ENCODE measurements around the gene PDE1C.

PDE1C gene

DNA sequence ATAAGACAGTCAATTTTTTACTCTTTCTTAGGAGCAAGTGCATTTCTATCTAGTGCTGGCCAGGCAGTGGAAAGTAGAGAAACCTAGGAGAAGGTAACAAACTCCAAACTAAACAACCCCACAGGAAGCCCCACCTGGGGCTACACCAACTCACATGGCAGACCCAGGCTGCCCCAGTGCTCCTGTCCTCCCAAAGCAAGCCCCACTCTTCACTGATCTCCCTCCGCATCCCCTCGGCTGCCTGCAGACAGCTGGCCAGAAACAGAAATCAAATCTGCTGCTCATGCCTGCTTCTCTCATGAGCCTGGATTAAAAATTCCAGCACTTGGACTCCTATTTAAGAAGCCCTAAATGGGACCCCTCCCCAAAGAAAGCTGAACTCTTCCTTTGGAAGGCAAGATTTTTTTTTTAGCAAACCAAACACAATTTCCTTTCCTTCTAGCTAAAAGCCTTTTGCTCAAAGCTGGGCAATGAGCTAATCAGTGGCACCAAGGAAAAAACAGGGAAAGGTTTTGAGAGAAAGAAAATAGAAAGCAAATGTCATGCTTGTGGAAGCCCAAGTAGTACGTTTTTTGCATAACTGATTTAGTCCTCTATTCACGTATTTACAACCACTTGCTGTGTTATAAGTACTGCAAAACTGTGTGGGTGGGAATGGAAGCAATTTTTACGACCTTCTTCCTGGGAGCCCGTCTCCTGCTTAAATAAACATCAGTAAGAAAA lies 10.8 kb downstream of the PDE1C start:
- Histone ChIP-seq H3K4me3 (ENCODE audit: low read length) (peak overlapping the region; percentile 72), H3K36me3 (ENCODE audit: control insufficient read depth, insufficient read depth, low read length, severe bottlenecking) (no peaks in the 10 kb centered on the region), H3K9ac (ENCODE audit: low read length) (peak overlapping the region; percentile 76), H3K9me3 (ENCODE audit: control insufficient read depth, low read length) (no peaks in the 10 kb centered on the region), H3K4me1 (ENCODE audit: control insufficient read depth, insufficient read depth, low read length) (peaks cover 46% of the 10 kb centered on the region), H3K27me3 (replicated peaks; ENCODE audit: control insufficient read depth, insufficient read depth, low read length) (no peaks in the 10 kb centered on the region)
- peak; percentile 66 for DNase-seq (ENCODE audit: low read depth)

DNA sequence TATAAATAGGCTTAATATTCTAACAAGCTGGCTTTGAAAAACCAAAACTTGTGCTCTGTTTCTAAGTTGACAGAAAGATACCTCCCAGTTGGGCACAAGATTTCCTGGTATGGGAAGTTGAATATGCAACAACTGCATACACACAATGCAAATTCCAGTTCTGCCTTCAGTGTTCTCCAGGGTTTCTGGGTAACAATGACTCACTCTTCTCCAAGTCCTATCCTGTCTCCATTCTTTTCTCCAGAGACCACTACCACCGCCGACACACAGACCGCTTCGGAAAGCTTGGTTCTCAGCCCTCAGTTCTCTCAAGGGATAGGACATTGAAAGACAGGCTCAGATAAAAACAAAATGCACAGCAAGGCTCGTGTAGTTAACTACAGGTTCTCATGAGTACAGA lies 12.2 kb downstream of the PDE1C start:
- H3K9me3 ChIP-seq (ENCODE audit: control insufficient read depth, low read length): no peaks in the 10 kb centered on the region
- DNase-seq (ENCODE audit: low read depth): no peak
- peak overlapping the region; percentile 43 for H3K9ac ChIP-seq (ENCODE audit: low read length)
- peaks cover 46% of the 10 kb centered on the region for H3K4me1 ChIP-seq (ENCODE audit: control insufficient read depth, insufficient read depth, low read length)
- no peaks in the 10 kb centered on the region for H3K36me3 ChIP-seq (ENCODE audit: control insufficient read depth, insufficient read depth, low read length, severe bottlenecking)
- H3K27me3 ChIP-seq (replicated peaks; ENCODE audit: control insufficient read depth, insufficient read depth, low read length): no peaks in the 10 kb centered on the region
- H3K4me3 ChIP-seq (ENCODE audit: low read length): peak overlapping the region; percentile 59

GRCh38 chr7:32056767-32057166 lies 13.4 kb downstream of the PDE1C start:
- Histone ChIP-seq H3K9ac (ENCODE audit: low read length) (no peak overlapping the region), H3K4me1 (ENCODE audit: control insufficient read depth, insufficient read depth, low read length) (peaks cover 41% of the 10 kb centered on the region), H3K9me3 (ENCODE audit: control insufficient read depth, low read length) (no peaks in the 10 kb centered on the region), H3K36me3 (ENCODE audit: control insufficient read depth, insufficient read depth, low read length, severe bottlenecking) (no peaks in the 10 kb centered on the region), H3K4me3 (ENCODE audit: low read length) (no peak overlapping the region), H3K27me3 (replicated peaks; ENCODE audit: control insufficient read depth, insufficient read depth, low read length) (no peaks in the 10 kb centered on the region)
- DNase-seq (ENCODE audit: low read depth): no peak

GRCh38 chr7:32053204-32053603 lies 17.0 kb downstream of the PDE1C start:
- H3K4me1 ChIP-seq (ENCODE audit: control insufficient read depth, insufficient read depth, low read length): peaks cover 12% of the 10 kb centered on the region
- H3K9me3 ChIP-seq (ENCODE audit: control insufficient read depth, low read length): no peaks in the 10 kb centered on the region
- DNase-seq (ENCODE audit: low read depth): no peak

GRCh38 chr7:32051128-32051527 lies 19.1 kb downstream of the PDE1C start:
- H3K9ac ChIP-seq (ENCODE audit: low read length): no peak overlapping the region

More at GRCh38 chr7:32053204-32053603, 17.0 kb downstream of the PDE1C start:
- no peaks in the 10 kb centered on the region for H3K27me3 ChIP-seq (replicated peaks; ENCODE audit: control insufficient read depth, insufficient read depth, low read length)
- no peak overlapping the region for H3K4me3 ChIP-seq (ENCODE audit: low read length)
- H3K9ac ChIP-seq (ENCODE audit: low read length): no peak overlapping the region
- H3K36me3 ChIP-seq (ENCODE audit: control insufficient read depth, insufficient read depth, low read length, severe bottlenecking): peaks cover 18% of the 10 kb centered on the region

GRCh38 chr7:32049599-32049998 lies 20.6 kb downstream of the PDE1C start:
- Histone ChIP-seq H3K27me3 (replicated peaks; ENCODE audit: control insufficient read depth, insufficient read depth, low read length) (no peaks in the 10 kb centered on the region), H3K9me3 (ENCODE audit: control insufficient read depth, low read length) (no peaks in the 10 kb centered on the region), H3K4me1 (ENCODE audit: control insufficient read depth, insufficient read depth, low read length) (no peaks in the 10 kb centered on the region), H3K36me3 (ENCODE audit: control insufficient read depth, insufficient read depth, low read length, severe bottlenecking) (peaks cover 24% of the 10 kb centered on the region), H3K9ac (ENCODE audit: low read length) (no peak overlapping the region), H3K4me3 (ENCODE audit: low read length) (no peak overlapping the region)
- no peak for DNase-seq (ENCODE audit: low read depth)

More at GRCh38 chr7:32051128-32051527, 19.1 kb downstream of the PDE1C start:
- Histone ChIP-seq H3K4me1 (ENCODE audit: control insufficient read depth, insufficient read depth, low read length) (no peaks in the 10 kb centered on the region), H3K27me3 (replicated peaks; ENCODE audit: control insufficient read depth, insufficient read depth, low read length) (no peaks in the 10 kb centered on the region), H3K9me3 (ENCODE audit: control insufficient read depth, low read length) (no peaks in the 10 kb centered on the region), H3K36me3 (ENCODE audit: control insufficient read depth, insufficient read depth, low read length, severe bottlenecking) (peaks cover 24% of the 10 kb centered on the region), H3K4me3 (ENCODE audit: low read length) (no peak overlapping the region)
- no peak for DNase-seq (ENCODE audit: low read depth)

DNA sequence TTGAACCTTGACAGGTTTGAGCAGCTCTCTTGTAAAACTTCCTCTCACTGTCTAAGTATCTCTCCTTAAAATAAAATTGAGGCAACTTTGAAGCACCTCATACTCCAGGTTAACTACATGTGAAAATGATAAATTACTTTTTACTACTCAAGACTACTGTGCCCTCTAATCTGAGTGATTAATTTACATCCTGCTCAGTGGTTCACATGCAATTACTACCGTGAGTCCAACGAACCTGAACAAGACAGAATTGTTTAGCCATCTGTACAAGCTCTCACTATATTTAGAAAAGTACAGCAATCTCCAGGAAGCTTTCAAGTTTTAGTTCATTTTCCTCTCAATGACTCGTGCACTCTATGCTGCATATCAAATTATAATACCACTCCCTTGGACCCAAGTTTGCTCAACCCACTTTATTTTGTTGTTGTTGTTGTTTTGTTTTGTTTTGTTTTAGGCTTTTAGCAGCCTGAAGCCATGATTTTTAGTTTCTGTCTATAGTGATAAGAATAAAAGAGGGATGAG lies 21.2 kb downstream of the PDE1C start:
- no peaks in the 10 kb centered on the region for H3K4me1 ChIP-seq (ENCODE audit: control insufficient read depth, insufficient read depth, low read length)
- no peaks in the 10 kb centered on the region for H3K27me3 ChIP-seq (replicated peaks; ENCODE audit: control insufficient read depth, insufficient read depth, low read length)
- peak; percentile 40 for DNase-seq (ENCODE audit: low read depth)
- H3K4me3 ChIP-seq (ENCODE audit: low read length): no peak overlapping the region
- H3K36me3 ChIP-seq (ENCODE audit: control insufficient read depth, insufficient read depth, low read length, severe bottlenecking): peaks cover 24% of the 10 kb centered on the region
- H3K9me3 ChIP-seq (ENCODE audit: control insufficient read depth, low read length): no peaks in the 10 kb centered on the region
- no peak overlapping the region for H3K9ac ChIP-seq (ENCODE audit: low read length)

DNA sequence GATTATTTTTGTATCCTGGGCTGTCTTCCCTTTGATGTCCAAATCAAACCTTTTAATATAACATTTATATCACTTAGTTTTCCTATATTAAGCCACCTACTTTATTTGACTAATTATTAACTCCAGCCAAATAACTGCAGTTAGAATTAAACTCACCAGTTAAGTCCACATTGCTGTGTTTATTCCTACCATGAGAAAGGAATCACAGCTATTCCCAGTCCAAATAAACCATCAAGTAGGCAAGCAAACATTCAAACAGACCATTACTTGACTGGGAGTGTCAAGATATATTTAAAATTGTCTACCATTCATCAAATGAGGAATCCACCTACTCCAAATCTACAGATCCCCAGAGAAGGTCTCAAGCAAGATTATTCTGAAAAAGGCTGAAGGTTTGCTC lies 22.4 kb downstream of the PDE1C start:
- no peak overlapping the region for H3K4me3 ChIP-seq (ENCODE audit: low read length)
- H3K36me3 ChIP-seq (ENCODE audit: control insufficient read depth, insufficient read depth, low read length, severe bottlenecking): peaks cover 24% of the 10 kb centered on the region
- no peaks in the 10 kb centered on the region for H3K27me3 ChIP-seq (replicated peaks; ENCODE audit: control insufficient read depth, insufficient read depth, low read length)
- no peaks in the 10 kb centered on the region for H3K4me1 ChIP-seq (ENCODE audit: control insufficient read depth, insufficient read depth, low read length)
- no peak for DNase-seq (ENCODE audit: low read depth)
- no peaks in the 10 kb centered on the region for H3K9me3 ChIP-seq (ENCODE audit: control insufficient read depth, low read length)
- no peak overlapping the region for H3K9ac ChIP-seq (ENCODE audit: low read length)

GRCh38 chr7:32047075-32047474 lies 23.1 kb downstream of the PDE1C start:
- Histone ChIP-seq H3K27me3 (replicated peaks; ENCODE audit: control insufficient read depth, insufficient read depth, low read length) (no peaks in the 10 kb centered on the region), H3K9ac (ENCODE audit: low read length) (no peak overlapping the region), H3K9me3 (ENCODE audit: control insufficient read depth, low read length) (no peaks in the 10 kb centered on the region), H3K36me3 (ENCODE audit: control insufficient read depth, insufficient read depth, low read length, severe bottlenecking) (peaks cover 24% of the 10 kb centered on the region), H3K4me3 (ENCODE audit: low read length) (no peak overlapping the region), H3K4me1 (ENCODE audit: control insufficient read depth, insufficient read depth, low read length) (no peaks in the 10 kb centered on the region)
- DNase-seq (ENCODE audit: low read depth): no peak

DNA sequence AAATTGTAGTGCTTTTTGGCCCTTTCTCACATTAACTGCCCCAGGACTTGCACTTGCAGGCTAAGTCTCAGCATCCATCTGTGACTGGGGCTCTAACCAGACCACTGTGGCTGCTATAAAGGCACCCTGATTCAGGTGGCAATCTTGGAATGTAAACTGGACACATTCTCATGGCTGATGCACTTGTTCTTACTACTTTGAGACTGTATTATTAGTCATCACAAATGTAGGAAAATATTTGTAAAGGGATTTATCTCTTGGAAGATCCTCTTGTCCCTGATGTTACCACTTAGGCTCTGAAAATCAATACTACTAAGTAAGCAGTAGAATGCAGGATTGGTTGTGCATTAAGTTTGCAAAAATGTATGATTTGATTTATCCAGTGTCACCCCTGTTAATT lies 25.0 kb downstream of the PDE1C start:
- Histone ChIP-seq H3K36me3 (ENCODE audit: control insufficient read depth, insufficient read depth, low read length, severe bottlenecking) (peaks cover 12% of the 10 kb centered on the region), H3K9ac (ENCODE audit: low read length) (no peak overlapping the region), H3K27me3 (replicated peaks; ENCODE audit: control insufficient read depth, insufficient read depth, low read length) (no peaks in the 10 kb centered on the region), H3K4me3 (ENCODE audit: low read length) (no peak overlapping the region), H3K9me3 (ENCODE audit: control insufficient read depth, low read length) (no peaks in the 10 kb centered on the region), H3K4me1 (ENCODE audit: control insufficient read depth, insufficient read depth, low read length) (no peaks in the 10 kb centered on the region)
- no peak for DNase-seq (ENCODE audit: low read depth)

- Histone ChIP-seq H3K4me3 (ENCODE audit: low read length) (no peak overlapping the region), H3K27me3 (replicated peaks; ENCODE audit: control insufficient read depth, insufficient read depth, low read length) (no peaks in the 10 kb centered on the region), H3K9me3 (ENCODE audit: control insufficient read depth, low read length) (no peaks in the 10 kb centered on the region), H3K36me3 (ENCODE audit: control insufficient read depth, insufficient read depth, low read length, severe bottlenecking) (peaks cover 8% of the 10 kb centered on the region), H3K4me1 (ENCODE audit: control insufficient read depth, insufficient read depth, low read length) (no peaks in the 10 kb centered on the region), H3K9ac (ENCODE audit: low read length) (no peak overlapping the region)
- DNase-seq (ENCODE audit: low read depth): no peak
These were observed 25.5 kb downstream of the PDE1C start for GRCh38 chr7:32044739-32045138.

- Histone ChIP-seq H3K4me1 (ENCODE audit: control insufficient read depth, insufficient read depth, low read length) (no peaks in the 10 kb centered on the region), H3K4me3 (ENCODE audit: low read length) (no peak overlapping the region), H3K36me3 (ENCODE audit: control insufficient read depth, insufficient read depth, low read length, severe bottlenecking) (peaks cover 6% of the 10 kb centered on the region), H3K9me3 (ENCODE audit: control insufficient read depth, low read length) (no peaks in the 10 kb centered on the region), H3K27me3 (replicated peaks; ENCODE audit: control insufficient read depth, insufficient read depth, low read length) (no peaks in the 10 kb centered on the region), H3K9ac (ENCODE audit: low read length) (no peak overlapping the region)
- DNase-seq (ENCODE audit: low read depth): peak; percentile 66
These were observed 26.5 kb downstream of the PDE1C start for GRCh38 chr7:32043688-32044087.

Measured in adipocyte (in vitro differentiated cells).